ENCODE measurements around the gene GPR55.

The GPR55 gene

GRCh38 chr2:230898713-230899091 is 26.3 kb downstream of the GPR55 start:
- DNase-seq: no peak

GRCh38 chr2:230898016-230898712 is 26.9 kb downstream of the GPR55 start:
- no peak for DNase-seq

- DNase-seq: no peak
Observed at GRCh38 chr2:230896346-230897115, 28.5 kb downstream of the GPR55 start.

GRCh38 chr2:230895536-230896345 is 29.3 kb downstream of the GPR55 start:
- no peak for DNase-seq

- DNase-seq: no peak
Observed at GRCh38 chr2:230893841-230894781, 30.9 kb downstream of the GPR55 start.

GRCh38 chr2:230893338-230893737 is 31.7 kb downstream of the GPR55 start:
- no peak for DNase-seq

GRCh38 chr2:230891509-230891908 is 33.5 kb downstream of the GPR55 start:
- DNase-seq: no peak

- no peak for DNase-seq
Observed at GRCh38 chr2:230891064-230891463, 34.0 kb downstream of the GPR55 start.

- DNase-seq: no peak
Observed at GRCh38 chr2:230890646-230891045, 34.4 kb downstream of the GPR55 start.

- no peak for DNase-seq
Observed at GRCh38 chr2:230889911-230890601, 35.0 kb downstream of the GPR55 start.

- no peak for DNase-seq
Observed at GRCh38 chr2:230888824-230889400, 36.1 kb downstream of the GPR55 start.

- no peak for DNase-seq
Observed at GRCh38 chr2:230887342-230887741, 37.7 kb downstream of the GPR55 start.

GRCh38 chr2:230886671-230887071 is 38.4 kb downstream of the GPR55 start:
- DNase-seq: no peak

- no peak for DNase-seq
Observed at GRCh38 chr2:230886206-230886605, 38.8 kb downstream of the GPR55 start.

GRCh38 chr2:230885463-230886130 is 39.4 kb downstream of the GPR55 start:
- DNase-seq: no peak

- no peak for DNase-seq
Observed at GRCh38 chr2:230881840-230882239, 43.2 kb downstream of the GPR55 start.

- no peak for DNase-seq
Observed at GRCh38 chr2:230879891-230880290, 45.2 kb downstream of the GPR55 start.

GRCh38 chr2:230879271-230879882 is 45.7 kb downstream of the GPR55 start:
- no peak for DNase-seq

GRCh38 chr2:230878599-230879188 is 46.3 kb downstream of the GPR55 start:
- DNase-seq: no peak

Data from stimulated activated CD4-positive, alpha-beta T cell treated with anti-CD3 and anti-CD28 coated beads, Interleukin-15, amount 100 ng/mL, for 24 hours (primary cell).